Skin of body (tissue), 2 donors: Measurements from ENCODE around the gene PYURF. TPM values are rescaled to one million over a fixed set of nuclear protein-coding genes. Genes with fewer than 3 reads are reported as not detected.
A peak's percentile ranks its signal among the peaks of the same experiment; 100 is the strongest.
"Not testable (repeated sequence)": the region's sequence is repeated elsewhere in the genome, so short reads cannot be mapped to it uniquely, and the experiment has no call there.

ENCODE experiments used
- DNase-seq: peaks from one replicate; lab custom pipeline; 2025; lab: John Stamatoyannopoulos, UW
- total RNA-seq: library from RNA; depleted of rRNA; stranded (reverse); fragments of >200 nt; gene quantifications from one replicate; pipeline ENCODE4 v1.2.3, GENCODE V29; 2014

Gene PYURF
- 57.6 TPM for total RNA-seq

DNA sequence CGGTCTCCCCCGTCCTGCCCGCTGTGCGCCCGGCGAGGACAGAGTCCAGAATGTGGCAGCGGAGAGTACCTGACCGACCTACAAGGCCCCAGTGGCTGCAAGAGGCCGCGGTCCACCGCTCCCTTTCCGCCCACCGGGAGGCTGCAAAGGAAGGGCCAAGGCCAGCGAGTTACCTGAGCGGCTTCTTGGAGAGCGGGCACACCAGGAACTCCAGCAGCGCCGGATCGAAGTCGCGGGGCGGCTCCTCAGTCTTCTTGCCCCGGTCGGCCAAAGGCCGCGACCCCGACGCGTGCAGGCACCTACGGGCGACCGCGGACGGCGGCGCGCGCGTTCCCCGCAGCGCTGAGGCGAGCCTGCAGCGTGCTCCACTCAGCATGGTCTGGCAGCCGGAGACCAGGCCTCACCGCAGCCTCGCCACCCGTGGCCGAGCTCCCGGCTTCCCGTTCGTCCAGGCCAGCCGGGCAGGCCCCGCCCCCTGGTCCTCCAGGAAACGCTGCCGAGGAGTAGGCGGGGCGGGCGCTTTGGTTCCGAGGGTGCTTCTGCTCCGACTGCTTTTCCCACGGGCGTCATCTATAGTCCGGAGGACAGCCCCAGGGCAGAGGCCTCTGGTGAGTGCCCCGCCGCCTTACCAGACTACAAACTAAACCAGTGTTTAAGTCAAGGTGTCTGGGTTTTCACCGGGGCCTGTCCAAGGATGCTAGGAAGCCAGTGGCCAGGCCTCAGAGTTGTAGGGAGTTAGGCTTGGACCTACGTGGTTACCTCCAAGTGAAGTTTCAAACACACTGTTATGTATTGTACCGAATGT, at the start of gene PYURF:
Gene PYURF (minus strand): TSS at position 452 of the 805 bp plus-strand sequence. CDS start 76 bp downstream, at position 376.
- peak; percentile 83 for DNase-seq

GRCh38 chr4:88570001-88570400, 46.4 kb upstream of the PYURF start:
- DNase-seq: no peak

DNA sequence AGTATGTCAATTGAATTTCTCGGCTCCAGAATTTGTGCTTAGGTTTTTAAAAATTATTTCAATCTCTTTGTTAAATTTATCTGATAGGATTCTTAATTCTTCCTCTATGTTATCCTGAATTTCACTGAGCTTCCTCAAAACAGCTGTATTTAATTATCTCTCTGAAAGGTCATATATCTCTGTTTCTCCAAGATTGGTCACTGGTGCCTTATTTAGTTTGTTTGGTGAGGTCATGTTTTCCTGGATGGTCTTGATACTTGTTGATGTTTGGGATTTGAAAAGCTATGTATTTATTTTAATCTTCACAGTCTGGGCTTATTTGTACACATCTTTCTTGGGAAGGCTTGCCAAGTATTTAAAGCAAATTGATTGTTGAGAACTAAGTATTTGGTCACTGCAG, 44.0 kb upstream of the PYURF start:
- DNase-seq: no peak

GRCh38 chr4:88549815-88550214, 26.2 kb upstream of the PYURF start:
- no peak for DNase-seq

- not testable (repeated sequence) for DNase-seq
These were observed 15.9 kb upstream of the PYURF start for GRCh38 chr4:88539322-88540068.

DNA sequence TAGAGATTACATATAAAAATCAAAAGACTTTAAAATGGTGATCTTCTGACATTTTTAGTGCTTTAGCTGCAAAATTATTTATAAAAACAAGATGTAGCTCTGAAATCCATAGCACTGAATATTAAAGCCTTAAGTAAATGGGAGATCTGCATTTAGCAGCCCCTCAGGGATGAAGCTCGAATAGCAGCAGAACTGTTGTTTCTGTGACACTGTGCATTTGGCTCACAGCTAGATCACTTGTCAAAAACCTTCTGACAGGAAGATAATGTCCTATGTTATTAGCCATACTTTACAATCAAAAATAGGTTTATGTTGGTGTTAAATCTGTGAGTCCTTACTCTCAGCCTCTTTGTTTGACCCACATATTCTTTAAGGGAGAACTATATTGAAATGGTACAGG, 14.1 kb upstream of the PYURF start:
- no peak for DNase-seq

DNA sequence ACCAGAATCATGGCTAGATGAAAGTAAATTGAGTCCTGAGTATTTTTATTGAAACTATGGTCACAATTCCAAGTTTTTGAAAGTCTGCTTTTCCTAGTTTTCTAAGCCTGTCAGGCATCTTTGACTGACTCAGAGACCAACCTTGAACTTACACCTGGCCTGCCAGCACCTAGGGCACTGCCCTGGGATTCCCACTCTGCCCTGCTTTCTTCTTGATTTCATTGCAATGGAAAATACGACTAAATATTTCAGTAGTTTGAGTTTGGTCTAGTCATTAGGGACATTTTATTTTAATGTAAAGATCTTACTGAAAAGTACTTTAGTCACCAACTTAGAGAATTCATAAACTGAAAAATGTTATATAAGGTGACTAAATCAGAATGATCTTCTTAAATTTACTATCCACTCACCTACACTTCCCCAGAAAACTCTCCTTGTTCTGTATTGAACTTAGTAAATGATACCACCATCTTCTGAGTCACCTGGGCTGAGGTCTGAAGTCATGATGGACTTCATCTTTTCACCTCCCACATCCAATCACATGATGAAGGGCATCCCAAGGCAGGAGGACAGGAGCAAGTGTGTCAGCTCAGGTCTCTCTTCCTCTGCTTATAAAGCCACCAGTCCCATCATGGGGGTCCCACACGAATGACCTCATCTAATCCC, 11.6 kb upstream of the PYURF start:
- no peak for DNase-seq

DNA sequence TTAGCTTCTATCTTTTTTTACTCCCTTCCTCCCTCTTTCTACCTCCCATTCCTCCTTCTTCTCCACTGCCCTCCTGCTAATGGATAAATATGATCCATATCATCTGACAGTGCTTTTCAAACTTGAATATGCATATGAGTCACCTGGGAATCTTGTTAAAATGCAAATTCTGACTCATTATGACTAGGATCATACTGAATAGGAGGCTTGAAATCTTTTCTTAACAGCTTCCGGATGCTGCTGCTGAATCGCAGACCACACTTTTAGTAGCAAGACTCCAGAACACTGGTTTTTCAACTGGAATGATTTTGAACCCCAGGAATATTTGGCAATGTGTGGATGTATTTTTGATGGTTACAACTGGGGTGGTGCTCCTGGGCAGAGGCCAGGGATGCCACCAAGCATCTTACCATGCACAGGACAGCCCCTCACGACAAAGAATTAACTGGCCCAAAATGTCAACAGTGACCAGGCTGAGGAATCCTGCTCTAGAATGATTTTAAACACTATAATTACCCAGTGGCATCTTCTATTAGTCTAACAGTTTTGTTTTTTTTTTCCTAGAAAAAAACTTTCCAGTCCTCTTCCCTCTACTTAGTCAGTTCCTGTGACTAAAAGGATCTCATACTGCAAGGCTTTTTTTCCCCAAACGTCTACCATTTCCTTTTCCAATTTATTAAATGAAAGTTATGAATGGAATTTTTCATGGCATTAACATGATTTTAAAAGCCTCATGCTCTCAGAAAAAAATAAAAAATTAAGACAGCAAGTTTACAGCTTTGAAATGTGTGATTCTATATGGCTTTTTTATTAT, 10.6 kb upstream of the PYURF start:
- DNase-seq: no peak

DNA sequence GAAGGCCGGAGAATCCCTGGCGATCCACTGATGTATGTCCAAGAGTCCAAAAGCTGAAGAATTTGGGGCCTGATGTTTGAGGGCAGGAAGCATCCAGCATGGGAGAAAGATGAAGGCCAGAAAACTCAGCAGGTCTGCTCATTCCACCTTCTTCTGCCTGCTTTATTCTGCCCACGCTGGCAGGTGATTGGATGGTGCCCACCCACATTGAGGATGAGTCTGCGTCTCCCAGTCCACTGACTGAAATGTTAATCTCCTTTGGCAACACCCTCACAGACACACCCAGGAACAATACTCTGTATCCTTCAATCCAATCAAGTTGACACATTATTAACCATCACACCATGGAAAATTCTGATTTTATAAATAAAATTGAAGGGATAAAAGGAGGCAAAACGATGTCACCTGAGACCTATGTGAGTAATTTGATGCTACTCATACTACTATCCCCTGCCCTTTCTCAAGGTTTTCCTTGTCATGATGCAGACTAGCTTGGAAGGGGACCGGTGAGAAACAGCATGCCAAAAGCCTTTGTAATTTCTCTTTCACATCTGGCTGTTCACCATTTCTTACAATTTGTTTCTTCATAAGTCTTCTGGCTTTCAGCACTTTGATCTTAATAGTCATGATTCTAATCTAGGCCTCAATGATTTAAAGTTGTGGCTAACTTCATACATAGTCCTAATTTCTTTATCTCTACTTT, 9.7 kb upstream of the PYURF start:
- no peak for DNase-seq

- no peak for DNase-seq
These were observed 8.0 kb upstream of the PYURF start for GRCh38 chr4:88531549-88531948.

- DNase-seq: no peak
These were observed 5.3 kb upstream of the PYURF start for GRCh38 chr4:88528861-88529260.

- no peak for DNase-seq
These were observed 4.2 kb upstream of the PYURF start for GRCh38 chr4:88527787-88528186.

- DNase-seq: no peak
These were observed 2.7 kb upstream of the PYURF start for GRCh38 chr4:88526221-88526815.

DNA sequence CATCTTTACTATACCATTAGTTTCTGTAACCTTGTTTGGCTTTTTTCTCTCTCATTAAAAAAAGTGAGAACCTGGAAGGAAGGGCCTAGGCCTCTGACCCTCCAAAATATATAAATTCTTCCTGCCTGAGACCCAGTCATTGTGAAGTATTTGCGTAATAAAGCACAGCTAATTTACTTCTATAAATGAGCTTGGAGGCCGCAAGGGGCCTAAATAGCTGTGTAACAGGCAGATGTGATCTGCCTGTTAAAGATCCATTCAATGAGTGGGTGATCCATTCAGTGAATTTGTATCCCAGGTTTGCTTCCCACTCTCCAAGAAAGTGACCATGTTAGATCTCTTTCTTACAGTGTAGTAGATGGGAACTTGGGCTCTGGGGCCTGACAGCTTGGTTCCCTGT, 595 bp upstream of the PYURF start:
- no peak for DNase-seq

DNA sequence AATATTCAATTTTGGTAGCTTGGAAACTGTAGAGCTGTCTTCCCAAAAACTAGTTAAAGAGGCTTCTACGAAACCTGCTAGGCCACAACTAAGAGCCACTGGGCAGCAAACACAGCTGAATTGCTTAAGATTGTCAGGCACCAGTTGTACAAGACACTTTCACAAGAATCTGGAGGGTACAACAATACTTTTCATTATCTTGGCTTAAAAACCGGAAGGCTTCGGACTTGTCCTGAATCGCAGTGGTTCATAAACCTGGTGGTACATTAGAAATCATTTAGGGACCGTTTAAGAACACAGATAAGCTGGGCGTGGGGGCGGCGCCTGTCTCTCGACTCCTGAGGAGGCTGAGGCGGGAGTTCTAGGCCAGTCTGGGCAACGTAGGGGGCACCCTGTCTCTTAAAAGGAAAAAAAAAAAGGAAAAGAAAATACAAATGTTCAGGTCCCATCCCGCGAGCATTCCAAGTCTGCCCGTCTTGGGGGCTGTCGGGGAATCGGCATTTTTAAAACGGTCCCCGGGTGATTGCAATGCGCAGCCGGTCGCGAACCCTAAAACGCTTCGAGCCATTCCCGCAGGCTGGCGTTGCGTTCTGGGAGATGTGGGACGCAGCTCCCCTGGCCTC, 763 bp downstream of the PYURF start:
- DNase-seq: no peak

GRCh38 chr4:88518911-88519310, 4.7 kb downstream of the PYURF start:
- no peak for DNase-seq

DNA sequence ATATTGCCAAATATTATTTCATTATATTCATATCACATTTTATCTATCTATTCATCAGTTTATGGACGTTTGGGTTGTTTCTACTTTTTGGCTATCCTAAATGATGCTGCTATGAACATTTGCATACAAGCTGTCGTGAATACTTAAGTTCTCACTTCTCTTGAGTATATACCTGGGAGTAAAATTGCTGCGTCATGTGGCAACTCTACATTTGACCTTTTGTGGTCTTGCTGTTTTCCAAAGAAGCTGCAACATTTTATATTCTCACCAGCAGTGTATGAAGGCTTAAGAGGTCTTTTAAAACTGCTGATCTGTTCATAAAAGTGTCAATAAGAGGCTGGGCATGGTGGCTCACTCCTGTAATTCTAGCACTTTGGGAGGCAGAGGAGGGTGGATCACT, 5.8 kb downstream of the PYURF start:
- DNase-seq: no peak

- DNase-seq: no peak
These were observed 6.8 kb downstream of the PYURF start for GRCh38 chr4:88516746-88517145.

GRCh38 chr4:88514557-88515511, 8.7 kb downstream of the PYURF start:
- DNase-seq: no peak
